ENCODE results near the gene SLC39A8.

DNA sequence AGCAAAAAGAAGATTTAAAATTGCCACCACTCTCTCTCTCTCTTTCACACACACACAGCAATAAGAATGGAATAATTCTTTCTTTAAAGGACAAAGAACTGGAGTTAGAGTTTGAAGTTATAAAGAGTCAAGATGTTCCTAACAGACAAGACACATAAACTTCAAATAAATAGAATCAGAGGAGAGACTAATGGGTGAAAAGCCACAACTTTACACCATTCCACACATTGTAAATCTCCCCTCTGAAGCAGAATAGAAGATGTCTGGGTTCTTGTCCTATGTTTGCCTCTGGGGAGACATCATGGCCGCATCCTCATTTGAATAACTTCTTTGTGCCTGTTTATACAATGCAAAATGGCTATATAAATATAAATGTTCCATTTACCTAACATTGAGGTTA is 39.6 kb downstream of the SLC39A8 start:
- no peak for TF ChIP-seq TAF1 (IDR thresholded peaks at IDR 0.05; ENCODE audit: low read depth, low read length)
- no peak for TF ChIP-seq POLR2A (IDR thresholded peaks at IDR 0.05; ENCODE audit: low read depth, low read length)
- TF ChIP-seq POLR2AphosphoS5 (IDR thresholded peaks at IDR 0.05; ENCODE audit: low read depth, low read length): no peak
- no peak for TF ChIP-seq SPI1 (IDR thresholded peaks at IDR 0.05; ENCODE audit: low read depth, low read length)
- no peak for TF ChIP-seq PAX5 (IDR thresholded peaks at IDR 0.05; ENCODE audit: insufficient read depth, low read length, severe bottlenecking)
- no peak for TF ChIP-seq POU2F2 (IDR thresholded peaks at IDR 0.05; ENCODE audit: low read depth, low read length)
